HG03354 (cell line): ENCODE measurements around the gene SPATA31C1.
"Not testable (repeated sequence)": the region's sequence is repeated elsewhere in the genome, so short reads cannot be mapped to it uniquely, and the experiment has no call there.

Source experiments
- ATAC-seq: cut with Tn5 transposase; IDR thresholded peaks from one replicate; pipeline ENCODE4 v1.9.1; 2021; ENCODE audit warnings: mild to moderate bottlenecking; ENCODE audit not compliant: unreplicated experiment, poor library complexity, severe bottlenecking

Gene SPATA31C1

DNA sequence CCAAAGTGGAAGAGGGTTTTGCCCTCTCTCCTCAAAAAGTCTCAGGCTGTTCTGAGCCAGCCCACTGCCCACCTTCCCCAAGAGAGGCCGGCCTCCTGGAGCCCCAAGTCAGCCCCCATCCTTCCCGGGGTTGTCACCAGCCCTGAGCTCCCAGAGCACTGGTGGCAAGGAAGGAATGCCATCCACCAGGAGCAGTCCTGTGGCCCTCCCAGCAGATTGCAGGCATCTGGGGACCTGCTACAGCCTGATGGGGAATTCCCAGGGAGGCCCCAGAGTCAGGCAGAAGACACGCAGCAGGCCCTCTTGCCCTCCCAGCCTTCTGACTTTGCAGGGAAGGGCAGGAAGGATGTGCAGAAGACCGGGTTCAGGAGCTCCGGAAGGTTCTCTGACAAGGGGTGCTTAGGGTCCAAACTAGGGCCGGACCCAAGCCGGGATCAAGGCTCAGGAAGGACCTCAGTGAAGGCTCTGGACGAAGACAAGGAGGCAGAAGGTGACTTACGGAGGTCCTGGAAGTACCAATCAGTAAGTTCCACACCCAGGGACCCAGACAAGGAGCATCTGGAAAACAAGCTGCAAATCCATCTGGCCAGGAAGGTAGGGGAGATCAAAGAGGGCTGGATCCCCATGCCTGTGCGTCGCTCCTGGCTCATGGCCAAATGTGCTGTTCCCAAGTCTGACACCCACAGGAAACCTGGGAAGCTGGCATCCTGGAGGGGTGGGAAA lies 31.4 kb upstream of the SPATA31C1 start:
- no peak for ATAC-seq

DNA sequence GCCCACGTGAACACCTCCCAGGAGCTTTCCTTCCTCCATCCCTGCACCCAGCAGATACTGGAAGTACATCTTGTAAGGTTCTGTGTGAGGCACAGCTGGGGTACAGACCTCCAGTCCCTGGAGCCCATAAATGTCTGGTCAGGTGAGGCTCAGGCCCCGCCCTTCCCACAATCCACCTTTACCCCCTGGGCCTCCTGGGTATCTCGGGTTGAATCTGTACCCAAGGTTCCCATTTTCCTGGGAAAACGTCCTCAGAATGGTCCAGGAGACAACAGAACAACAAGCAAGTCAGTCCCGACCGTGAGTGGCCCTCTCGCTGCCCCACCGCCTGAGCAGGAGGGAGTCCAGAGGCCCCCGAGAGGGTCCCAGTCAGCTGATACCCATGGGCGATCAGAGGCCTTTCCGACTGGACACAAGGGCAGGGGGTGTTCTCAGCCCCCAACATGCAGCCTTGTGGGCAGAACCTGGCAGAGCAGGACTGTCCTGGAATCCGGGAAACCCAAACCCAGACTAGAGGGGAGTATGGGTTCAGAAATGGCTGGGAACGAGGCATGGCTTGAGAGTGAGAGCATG lies 30.7 kb upstream of the SPATA31C1 start:
- no peak for ATAC-seq

DNA sequence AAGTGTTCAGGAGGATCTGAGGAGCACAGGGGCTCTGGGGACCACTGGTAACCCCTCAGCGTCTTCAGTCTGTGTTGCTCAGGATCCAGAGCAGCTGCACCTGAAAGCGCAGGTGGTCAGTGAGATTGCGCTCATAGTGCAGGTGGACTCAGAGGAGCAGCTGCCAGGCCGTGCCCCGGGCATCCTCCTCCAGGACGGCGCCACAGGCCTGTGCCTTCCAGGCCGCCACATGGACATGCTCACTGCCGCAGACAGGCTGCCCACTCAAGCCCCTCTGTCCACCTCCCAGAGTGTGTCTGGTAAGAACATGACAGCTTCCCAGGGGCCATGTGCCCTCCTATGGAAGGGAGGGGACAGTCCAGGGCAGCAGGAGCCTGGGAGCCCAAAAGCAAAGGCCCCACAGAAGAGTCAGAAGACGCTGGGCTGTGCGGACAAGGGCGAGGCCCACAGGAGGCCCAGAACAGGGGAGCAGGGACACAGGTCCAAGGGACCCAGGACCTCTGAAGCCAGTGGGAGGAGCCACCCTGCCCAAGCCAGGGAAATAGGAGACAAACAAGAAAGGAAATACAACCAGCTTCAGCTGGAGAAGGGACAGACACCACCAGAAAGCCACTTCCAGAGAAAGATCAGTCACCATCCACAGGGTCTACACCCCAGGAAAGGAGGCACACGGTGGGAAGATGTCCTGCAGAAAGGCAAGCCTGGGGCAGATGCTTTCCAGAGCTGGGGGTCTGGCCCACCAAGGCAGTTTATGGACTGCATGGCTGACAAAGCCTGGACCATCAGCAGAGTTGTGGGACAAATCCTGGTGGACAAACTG lies 29.9 kb upstream of the SPATA31C1 start:
- ATAC-seq = no peak

DNA sequence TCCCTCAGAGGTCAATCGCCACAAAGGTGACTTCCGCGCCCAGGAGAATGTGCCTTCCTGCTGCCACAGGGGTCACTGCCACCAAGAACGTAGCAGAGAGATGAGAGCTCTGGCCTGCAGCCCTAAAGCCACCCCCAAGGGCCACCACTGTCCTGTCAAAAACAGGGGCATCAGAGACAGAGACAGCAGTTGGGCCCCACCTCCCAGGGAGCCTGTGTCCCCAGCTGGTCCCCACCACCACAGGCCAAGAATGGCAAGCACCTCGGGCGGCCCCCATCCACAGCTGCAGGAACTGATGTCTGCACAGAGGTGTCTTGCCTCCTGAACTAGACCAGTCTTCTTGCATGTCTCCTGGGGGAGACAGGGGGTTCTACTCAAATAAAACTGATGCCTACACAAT lies 29.3 kb upstream of the SPATA31C1 start:
- ATAC-seq = no peak

DNA sequence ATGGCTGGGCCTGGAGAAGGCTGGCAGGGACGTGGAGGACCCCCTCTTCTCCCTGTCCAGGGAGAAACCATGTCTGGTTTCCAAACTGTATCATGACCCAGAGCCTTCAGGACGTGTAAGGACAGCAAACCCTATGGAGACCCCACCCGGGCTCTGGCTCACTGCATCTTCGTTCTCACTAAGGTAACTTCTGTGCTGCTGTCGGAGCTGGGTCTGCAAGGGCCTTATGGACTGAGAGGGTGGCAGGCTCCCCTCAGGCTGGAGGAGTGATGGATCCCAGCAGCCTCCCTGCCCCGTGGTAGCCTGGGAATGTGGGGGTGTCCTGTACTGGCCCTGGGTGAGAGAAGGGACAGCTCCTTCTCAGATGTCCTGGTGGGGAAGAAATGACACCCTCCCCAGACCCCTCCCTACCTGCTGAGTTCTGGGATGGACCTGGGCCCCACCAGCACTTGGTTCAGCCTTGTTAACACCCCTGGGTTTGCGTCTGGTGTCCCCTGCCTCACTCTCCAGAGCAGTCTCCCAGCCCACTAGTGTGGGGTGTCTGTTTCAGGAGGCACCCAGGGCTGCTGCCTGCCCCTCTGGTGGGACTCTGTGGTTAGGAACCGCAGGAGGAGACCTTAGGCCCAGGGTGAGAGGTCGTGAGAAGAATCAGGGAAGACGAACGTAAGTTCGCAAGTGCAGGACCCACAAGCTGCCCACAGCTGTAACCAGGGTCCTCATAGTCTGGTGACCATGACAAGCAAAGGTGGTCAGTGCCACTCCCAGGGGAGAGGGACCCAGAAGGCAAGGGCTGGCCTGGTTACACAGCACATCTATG lies 28.5 kb upstream of the SPATA31C1 start:
- ATAC-seq = no peak

DNA sequence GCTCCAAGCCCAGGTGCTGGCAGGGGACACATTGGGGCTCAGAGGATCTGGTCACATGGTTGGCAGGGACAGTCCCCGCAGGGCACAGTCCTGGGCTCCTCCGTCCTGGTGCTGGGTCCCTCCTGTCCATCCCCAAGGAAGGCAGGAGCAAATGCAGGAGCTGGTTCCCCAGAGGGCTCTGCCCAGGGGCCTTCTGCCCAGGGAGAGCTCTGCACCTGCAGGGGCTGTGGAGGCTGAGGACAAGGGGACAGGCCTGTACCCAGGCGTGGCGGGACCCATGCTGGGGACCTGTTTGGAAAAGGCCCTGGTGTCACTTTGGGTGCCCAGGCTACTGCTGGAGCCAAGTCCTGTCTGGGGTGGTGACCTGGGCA lies 27.9 kb upstream of the SPATA31C1 start:
- no peak for ATAC-seq

DNA sequence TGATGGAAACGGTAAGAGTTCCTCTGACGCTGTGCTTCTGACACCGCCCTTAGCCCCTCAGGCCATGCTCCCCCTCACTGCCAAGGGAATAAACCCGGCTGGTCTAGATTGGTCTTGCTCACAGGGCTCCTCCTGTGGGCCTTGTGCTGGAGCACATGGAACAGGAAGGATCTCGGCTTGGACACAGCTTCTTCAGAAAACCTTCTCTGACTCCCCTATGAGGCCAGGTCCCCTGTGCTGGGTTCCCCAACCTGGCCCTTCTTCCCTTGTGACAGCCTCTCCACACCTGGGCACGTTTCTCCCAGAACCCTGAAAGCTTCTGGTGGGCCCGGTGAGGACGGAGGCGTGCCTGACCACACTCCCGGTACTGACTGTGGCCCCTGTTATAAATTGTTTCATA lies 26.9 kb upstream of the SPATA31C1 start:
- no peak for ATAC-seq

DNA sequence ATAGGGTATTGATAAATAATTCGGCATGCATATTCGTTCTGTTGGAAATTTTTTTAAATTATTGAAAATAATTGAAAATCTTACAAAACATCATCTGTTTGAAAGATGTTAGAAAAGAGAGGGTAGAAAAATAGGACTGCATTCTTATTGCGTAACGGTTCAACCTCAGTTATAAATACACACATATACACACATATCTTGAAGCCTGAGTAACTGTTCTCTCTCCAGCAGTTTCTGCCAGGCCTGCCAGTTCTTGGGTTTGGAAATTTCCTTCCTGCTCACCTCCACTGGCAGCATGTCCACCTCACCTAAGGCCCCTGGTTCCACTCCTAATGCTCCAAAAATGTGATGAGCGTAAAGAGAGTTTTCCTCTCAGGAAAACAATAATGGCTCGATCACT lies 26.0 kb upstream of the SPATA31C1 start:
- ATAC-seq = no peak

DNA sequence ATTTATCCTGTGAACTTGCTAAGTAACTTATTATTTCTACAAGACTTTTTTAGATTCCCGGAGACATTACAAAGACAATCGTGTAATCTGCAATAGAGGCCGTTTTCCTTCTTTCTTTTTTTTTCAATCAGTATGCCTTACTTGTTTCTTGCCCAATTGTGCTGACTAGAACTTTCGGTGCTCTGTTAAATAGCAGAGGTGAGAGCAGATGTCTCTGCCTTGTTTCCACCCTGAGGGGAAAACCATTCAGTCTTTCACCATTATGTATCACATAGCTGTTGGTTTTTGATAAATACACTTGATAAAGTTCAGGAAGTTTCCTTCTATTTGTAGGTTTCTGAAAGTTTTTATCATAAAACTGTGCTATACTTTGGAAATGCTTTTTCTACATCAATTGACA lies 24.8 kb upstream of the SPATA31C1 start:
- no peak for ATAC-seq

DNA sequence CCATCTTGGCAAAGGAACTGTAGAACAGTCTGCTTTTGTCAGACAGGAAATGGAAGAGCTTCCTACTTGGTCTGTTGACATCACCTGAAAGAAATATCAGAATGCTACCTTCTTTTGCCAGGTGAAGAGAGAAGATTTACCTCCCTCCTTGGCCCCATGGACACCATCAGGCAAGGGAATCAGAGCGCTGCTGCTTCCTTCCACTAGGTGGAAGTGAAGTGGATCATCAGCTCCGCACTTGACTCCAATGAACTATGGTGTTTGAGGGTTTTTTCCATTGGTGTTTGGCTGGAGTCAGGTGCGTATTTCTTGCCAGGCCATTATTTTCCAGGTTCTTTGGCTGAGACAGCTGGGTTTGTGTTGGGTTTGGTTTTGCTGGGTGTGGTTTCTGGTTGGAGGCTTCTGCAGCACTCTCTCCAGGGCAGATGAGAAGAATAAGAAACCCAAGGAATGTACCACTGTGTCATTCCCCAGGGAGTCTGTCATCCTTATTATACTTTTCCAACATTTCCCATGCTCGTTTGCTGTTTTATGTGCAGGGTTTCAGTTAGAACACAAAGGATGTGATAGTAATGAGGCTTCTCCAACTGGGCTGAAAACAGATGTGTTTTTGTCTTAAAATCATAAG lies 22.6 kb upstream of the SPATA31C1 start:
- ATAC-seq = no peak

DNA sequence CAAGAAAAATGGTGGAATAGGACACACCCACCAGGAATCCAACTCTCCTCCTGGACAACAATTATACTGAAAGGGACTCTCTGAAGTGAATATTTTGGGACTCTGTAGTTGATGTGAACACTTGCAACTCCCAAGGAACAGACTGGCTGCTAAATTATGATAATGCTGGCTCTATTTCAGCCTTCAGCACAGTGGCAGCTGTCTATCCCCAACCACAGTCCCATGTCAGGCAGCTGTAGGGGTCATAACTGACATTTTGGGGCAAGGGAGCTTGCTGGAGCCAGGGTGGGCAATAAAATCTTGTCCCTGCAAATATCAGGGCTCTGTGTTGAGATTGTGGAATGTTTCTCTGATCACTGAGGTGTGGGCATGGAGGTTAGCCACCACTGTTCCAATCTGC lies 20.9 kb upstream of the SPATA31C1 start:
- no peak for ATAC-seq

DNA sequence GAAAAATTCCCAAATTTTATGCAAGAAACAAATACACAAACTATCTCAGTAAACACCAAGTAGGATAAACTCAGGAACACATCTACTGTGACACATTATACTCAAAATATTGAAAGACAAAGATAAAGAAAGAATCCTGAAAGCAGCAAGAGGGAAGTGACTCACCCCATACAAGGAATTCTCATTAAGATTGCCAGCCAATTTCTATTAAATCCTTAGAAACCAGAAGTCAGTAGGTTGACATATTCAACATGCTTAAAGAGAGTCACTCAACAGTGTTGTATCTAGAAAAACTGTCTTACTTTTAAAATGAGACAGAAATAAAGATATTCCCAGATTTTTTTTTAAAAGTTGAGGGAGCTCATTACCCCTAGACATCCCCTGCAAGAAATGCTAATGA lies 19.6 kb upstream of the SPATA31C1 start:
- no peak for ATAC-seq

DNA sequence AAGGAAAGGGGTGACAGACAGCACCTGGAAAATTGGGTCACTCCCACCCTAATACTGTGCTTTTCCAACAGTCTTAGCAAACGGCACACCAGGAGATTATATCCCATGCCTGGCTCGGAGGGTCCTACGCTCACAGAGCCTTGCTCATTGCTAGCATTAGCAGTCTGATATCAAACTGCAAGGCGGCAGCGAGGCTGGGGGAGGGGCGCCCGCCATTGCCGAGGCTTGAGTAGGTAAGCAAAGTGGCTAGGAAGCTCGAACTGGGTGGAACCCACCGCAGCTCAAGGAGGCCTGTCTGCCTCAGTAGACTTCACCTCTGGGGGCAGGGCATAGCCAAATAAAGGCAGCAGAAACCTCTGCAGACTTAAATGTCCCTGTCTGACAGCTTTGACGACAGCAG lies 15.4 kb upstream of the SPATA31C1 start:
- ATAC-seq = not testable (repeated sequence)

DNA sequence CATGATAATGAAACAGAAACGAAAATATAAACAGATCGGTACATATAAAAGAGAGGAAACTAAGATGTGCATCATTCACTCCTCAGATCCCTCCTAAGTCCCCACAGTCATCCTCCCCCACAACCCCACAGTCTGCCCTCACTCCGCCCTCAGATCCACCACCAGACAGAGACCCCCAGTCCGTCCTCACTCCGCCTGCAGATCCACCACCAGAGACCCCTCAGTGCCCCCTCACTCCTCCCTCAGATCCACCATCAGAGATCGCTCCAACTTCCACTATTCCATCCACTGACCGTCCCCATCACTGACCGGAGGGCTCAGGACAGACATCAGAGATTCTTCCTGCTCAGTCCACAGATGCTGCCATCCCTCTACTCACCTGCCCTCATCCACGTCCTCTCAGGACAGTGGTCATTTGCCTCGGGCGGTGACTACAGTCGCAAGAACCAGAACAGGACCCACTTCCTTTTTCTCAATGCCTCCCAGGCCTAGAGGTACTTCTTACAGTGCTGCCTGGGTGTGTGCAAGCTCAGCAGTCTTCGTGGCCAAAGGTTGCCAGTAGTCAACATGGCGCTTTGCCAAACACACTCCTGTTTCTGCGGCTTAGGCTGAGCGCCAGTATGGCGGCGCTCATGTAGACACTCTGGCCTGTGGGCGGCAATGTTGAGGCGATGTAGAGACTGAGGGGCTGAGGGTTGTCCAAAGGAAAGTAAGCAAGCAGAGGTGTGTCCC lies 8.3 kb upstream of the SPATA31C1 start:
- no peak for ATAC-seq

DNA sequence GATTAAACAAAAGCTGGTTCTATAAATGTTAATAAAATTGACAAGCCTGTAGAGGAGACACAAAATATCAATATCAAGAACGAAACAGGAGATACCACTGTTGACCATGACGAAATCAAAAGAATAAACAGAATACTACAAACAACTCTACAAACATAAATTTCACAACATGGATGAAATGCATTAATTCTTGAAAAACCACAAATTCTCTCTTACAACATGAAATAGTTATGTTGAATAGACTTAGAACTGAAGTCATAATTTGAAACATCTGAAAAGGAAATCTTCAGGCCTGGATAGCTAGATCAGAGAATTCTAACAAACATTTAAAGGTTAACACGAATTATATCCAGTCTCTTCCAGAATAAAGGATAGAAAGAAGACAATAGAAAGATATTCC lies 6.9 kb upstream of the SPATA31C1 start:
- ATAC-seq = no peak

DNA sequence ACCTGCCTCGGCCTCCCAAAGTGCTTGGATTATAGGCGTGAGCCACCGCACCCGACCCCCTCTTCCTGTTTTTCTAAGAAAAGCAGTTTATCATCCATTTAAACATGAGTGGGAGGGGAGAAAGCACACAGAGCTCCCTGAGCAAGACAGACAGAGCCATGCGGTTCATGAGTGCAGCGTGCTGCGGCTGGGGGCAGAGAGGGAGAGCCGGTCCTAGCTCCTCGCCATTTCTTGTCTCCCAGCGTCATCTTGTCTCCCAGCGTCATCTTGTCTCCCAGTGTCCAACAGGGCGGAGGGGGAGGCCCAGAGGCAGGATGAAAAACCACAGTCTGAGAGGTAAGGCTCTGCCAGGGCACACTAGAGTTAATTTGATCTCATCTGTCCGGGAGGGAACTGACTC lies 1.3 kb downstream of the SPATA31C1 start:
- not testable (repeated sequence) for ATAC-seq

DNA sequence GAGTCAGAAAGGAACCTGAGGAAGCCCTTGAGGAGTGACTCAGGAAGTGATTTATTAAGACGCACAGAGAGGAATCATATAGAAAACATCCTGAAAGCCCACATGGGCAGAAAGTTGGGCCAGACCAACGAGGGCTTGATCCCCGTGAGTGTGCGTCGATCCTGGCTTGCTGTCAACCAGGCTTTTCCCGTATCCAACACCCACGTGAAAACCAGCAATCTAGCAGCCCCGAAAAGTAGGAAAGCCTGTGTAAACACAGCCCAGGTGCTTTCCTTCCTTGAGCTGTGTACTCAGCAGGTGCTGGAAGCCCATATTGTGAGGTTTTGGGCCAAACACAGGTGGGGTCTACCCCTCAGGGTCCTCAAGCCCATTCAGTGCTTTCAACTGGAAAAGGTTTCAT lies 3.8 kb downstream of the SPATA31C1 start:
- not testable (repeated sequence) for ATAC-seq

DNA sequence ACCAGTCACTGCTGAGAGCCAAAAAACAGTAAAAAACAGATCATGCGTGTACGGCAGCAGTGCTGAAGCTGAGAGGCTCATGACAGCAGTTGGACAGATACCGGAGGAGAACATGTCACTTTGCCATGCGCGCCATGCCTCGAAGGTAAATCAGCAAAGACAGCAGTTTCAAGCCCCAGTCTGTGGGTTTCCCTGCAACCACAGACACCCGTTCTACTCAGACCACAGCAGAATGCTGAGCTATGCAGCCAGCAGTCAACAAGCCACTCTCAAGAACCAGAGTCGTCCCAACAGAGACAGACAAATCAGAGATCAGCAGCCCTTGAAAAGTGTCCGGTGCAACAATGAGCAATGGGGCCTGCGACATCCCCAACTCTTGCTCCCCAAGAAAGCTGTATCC lies 5.2 kb downstream of the SPATA31C1 start:
- not testable (repeated sequence) for ATAC-seq

DNA sequence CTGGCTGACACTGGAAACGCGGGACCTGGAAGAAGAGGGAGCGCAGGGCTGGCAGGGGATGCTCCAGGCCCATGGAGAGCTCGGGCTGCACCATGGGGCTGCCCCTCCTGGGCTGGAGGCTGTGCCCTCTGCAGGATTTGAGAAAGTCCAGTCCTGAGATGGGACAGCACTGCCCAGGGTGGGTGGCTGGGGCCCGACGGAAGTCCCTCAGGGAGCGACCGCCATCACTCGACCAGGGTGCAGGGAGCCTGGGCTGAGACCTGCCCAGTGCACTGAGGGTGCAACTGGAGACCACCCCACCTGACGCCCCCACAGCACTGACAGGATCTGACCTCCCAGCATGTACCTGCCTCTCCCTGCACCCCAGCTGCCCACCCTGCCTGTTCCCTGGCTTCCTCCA lies 7.1 kb downstream of the SPATA31C1 start:
- not testable (repeated sequence) for ATAC-seq
